CD4-positive, alpha-beta T cell treated with Interleukin-17A for 1 hour (primary cell): ENCODE results near the gene DCP2.

Source experiments
- DNase-seq: peaks from one replicate; pipeline ENCODE4 v3.0.0-alpha.2; 2020

Gene DCP2

DNA sequence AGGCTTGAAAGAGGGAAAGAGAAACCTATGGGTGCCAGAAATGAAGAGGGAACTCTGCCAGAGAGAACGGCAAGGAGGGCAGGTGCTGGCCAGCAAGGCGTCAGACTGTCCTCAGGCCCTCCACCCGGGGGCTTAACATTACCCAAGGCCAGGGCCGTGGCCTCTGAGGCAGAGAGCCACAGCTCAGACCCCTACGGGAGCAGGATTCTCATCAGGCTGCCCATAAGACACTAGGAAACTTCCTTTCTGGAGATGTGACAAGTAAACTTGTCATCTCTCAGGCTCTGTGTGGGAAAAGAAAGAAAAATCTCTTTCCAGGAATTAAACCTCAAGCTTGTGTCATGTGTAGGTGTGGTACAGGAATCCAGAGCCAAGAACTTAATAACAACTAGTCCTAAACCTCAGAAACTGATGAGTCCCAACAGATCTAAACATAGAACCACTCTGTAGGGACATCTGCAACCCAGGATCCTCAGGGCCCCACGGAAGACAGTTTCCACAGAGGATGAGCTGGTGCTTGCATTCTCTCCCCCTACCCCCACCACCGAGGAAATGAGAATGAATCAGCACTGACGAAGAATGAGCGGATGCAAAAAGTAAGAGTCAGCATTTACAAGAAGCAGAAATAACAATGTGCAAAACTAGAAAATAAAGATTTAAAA lies 74.3 kb downstream of the DCP2 start:
- DNase-seq: no peak

GRCh38 chr5:113052041-113052795 lies 75.6 kb downstream of the DCP2 start:
- no peak for DNase-seq

- no peak for DNase-seq
These were observed 77.0 kb downstream of the DCP2 start for GRCh38 chr5:113053511-113053995.

- no peak for DNase-seq
These were observed 78.3 kb downstream of the DCP2 start for GRCh38 chr5:113054899-113055298.

DNA sequence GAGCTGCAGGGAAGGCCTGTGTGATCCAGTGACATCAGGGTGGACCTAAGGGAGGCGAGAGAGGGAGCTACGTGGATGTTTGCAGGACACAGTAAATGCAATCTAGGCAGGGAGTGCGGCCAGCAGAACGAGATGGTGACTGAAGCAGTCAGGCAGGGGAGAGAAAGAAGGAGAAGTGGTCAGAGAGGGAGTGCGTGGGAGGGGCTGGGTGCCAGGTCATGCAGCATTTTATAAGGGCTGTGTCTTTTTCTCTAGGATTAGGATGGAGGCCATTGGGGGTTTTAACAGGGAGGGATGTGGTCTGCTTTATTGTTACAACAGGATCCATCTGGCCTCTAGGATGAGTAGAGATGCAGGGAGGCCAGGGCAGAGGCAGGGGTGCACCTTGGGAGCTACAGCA lies 80.4 kb downstream of the DCP2 start:
- DNase-seq: no peak

DNA sequence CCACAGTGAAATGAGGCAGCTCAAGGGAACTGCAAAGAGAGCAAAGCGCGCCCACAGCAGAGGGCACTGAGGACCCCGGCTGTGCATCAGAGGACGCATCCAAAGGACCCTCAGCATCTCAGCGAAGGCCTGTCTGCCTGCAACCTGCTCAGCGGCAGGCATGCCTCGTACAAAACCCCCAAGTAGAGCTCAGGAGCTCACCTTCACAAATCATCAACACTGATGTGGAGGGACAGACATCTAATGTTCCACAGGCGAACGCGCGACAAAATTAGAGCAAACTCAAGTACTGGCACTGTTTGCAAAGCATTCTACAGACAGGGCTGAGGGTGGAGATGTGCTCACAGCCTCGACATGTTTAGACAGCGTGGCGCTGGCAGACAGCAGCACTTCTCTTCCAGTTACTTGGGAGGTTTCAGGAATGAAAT lies 81.0 kb downstream of the DCP2 start:
- no peak for DNase-seq

- no peak for DNase-seq
These were observed 81.7 kb downstream of the DCP2 start for GRCh38 chr5:113058269-113058668.

DNA sequence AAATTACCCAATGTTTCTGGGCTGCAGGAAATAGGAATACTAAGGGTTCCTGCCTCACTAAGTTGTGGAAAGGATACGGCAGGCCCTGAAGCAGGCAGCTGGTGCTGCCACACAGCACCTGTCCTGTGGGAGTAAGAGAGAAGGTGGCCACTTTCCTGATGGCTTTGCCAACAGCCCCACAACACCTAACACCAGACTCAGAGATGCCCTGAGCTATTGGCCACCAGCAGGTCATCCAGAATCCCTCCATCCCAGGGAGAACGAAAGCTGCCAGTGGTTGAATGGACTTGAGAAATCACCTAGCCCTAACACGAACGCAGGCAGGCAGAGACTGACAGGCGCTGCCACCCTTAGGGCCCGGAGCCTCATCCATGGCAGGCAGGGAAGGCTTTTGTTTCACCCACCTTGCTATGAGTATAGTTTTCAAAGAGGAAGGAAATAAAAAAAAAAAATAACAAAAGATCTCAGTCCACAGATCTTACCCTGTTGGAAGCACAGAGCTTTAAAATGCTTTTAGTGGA lies 82.2 kb downstream of the DCP2 start:
- DNase-seq: no peak

- DNase-seq: no peak
These were observed 82.8 kb downstream of the DCP2 start for GRCh38 chr5:113059232-113060040.

DNA sequence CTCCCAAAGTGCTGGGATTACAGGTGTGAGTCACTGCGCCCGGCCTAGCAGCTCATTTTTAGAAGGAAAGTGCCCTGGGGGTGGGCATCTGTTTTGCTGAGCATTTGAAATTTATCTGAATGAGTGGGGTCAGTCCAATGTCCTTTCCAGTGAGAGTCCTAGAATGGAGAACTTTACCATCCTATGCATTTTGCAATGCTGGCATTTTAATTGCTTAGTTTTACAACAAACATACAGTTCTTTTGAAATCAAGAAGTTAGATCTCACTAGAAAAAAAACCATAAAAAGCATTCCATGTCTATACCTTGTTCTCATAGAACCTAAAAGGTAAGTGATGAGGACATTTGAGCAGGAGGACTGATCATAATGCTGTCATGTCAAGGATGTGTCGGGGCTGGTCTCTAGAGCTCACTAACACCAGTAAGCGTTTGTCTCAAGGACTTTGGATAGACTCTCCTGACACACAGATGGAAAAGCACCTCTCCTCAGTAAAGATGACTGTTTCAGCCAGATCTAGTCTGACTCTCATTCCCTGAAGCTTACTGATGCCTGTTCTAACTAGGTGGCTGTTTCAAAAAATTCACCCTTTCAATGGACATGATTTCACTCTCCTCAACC lies 83.9 kb downstream of the DCP2 start:
- no peak for DNase-seq

GRCh38 chr5:113061846-113062780 lies 85.5 kb downstream of the DCP2 start:
- DNase-seq: no peak

GRCh38 chr5:113062869-113063508 lies 86.4 kb downstream of the DCP2 start:
- DNase-seq: no peak

GRCh38 chr5:113063927-113064326 lies 87.3 kb downstream of the DCP2 start:
- no peak for DNase-seq

- no peak for DNase-seq
These were observed 88.2 kb downstream of the DCP2 start for GRCh38 chr5:113064806-113065205.

DNA sequence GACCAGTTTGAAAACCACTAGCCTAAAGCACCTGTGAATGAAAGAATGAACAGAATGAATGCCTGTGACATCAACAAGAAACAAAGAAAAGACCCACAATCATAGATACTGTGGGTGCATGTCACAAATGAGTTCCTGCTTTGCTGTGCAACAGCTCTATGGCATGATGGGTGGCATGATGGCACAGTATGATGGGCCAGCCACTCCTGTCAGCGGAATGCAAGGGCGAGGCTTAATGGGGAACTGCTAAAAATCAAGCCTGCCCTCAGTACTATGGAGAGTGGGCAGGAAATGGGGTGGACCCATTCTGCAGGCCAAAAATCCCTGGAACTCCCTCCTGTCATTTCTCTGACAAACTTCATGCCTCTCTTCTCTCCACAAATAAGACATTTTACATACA lies 89.0 kb downstream of the DCP2 start:
- DNase-seq: no peak

GRCh38 chr5:113067635-113068344 lies 91.2 kb downstream of the DCP2 start:
- DNase-seq: no peak

- no peak for DNase-seq
These were observed 92.0 kb downstream of the DCP2 start for GRCh38 chr5:113068559-113068958.
